ENCODE measurements around the gene RNF187. TPM values are rescaled to one million over a fixed set of nuclear protein-coding genes. Genes with fewer than 3 reads are reported as not detected.
"Not testable (repeated sequence)": the region's sequence is repeated elsewhere in the genome, so short reads cannot be mapped to it uniquely, and the experiment has no call there.

RNF187 gene
- total RNA-seq, 1 donor from 2014 or later = 201 TPM

DNA sequence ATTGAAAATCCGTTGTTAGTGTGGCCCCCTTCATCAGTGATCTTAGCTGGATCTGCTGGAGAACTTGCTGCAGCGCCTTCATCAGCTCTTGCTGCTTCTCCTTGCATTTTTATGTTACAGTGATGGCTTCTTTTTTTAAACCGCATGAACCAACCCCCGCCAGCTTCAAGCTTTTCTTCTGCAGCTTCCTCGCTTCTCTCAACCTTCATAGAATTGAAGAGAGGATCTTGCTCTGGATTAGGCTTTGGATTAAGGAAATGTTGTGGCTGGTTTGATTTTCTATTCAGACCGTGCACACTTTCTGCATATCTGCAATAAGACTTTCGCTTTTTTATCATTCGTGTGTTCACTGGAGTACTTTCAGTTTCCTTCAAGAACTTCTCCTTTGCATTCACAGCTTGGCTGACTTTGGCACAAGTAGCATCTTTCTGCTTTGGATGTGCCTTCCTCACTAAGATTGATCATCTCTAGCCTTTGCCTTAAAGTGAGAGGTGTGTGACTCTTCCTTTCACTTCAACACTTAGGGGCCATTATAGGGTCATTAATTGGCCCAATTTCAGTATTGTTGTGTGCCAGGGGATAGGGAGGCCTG is 13.1 kb downstream of the RNF187 start:
- peaks cover 4% of the 10 kb centered on the region for H3K27me3 Mint-ChIP-seq (ENCODE audit: unreplicated experiment)
- H3K9me3 Mint-ChIP-seq (ENCODE audit: unreplicated experiment) = no peaks in the 10 kb centered on the region
- no peak overlapping the region for H3K27ac Mint-ChIP-seq (ENCODE audit: unreplicated experiment)
- no peaks in the 10 kb centered on the region for H3K4me1 Mint-ChIP-seq (ENCODE audit: low read depth, unreplicated experiment)
- H3K4me3 Mint-ChIP-seq (ENCODE audit: unreplicated experiment) = peak overlapping the region; percentile 18
- no peak for TF ChIP-seq CTCF (IDR thresholded peaks at IDR 0.05; ENCODE audit: partially characterized antibody, unreplicated experiment)
- no peaks in the 10 kb centered on the region for H3K36me3 Mint-ChIP-seq (ENCODE audit: unreplicated experiment)
- DNase-seq = no peak

DNA sequence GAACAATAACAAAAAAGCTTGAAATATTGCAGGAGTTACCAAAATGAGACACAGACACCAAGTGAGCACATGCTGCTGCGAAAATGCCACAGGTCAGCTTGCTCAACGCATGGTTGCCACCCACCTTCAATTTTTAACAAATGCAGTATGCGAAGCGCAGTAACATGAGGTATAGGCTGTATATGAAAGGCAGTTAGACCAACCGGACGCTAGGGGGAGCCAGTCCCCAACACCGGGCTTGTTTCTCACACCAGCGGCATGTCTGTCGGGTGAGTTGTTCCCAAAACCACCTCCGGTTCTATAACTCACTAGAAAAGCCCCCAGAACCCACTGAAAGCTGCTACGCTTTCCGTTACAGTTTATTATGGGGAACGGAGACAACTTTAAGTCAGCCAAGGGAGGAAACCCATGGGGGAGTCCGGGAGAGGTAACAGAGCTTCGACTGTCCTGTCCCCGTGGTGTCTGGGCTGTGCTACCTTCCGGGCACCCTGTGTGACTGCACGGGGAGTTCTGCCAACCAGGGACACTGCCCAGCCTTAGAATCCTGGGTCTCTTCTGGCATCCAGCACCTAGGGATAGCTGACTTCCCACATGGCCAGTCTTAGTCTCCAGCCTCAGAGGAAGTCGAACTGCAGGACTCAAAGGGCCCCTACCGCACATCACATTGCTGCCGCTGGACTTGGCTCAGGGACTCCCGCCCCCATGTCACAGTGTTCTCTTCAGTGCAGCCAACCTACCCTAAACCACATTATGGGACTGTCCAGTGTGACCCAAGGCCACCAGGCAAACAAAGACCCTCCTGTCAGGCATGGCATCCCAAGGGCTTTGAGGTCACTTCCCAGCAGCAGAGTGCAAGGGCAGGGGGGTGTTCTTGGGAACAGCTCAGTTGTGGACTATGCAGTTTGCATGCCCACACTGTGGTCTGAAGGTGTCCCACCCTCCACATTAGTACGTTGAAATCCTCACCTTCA is 14.0 kb downstream of the RNF187 start:
- peak overlapping the region; percentile 23 for H3K27ac Mint-ChIP-seq (ENCODE audit: unreplicated experiment)
- peak; percentile 82 for DNase-seq
- H3K9me3 Mint-ChIP-seq (ENCODE audit: unreplicated experiment) = no peaks in the 10 kb centered on the region
- H3K27me3 Mint-ChIP-seq (ENCODE audit: unreplicated experiment) = peaks cover 4% of the 10 kb centered on the region
- no peaks in the 10 kb centered on the region for H3K36me3 Mint-ChIP-seq (ENCODE audit: unreplicated experiment)
- H3K4me3 Mint-ChIP-seq (ENCODE audit: unreplicated experiment) = no peak overlapping the region
- peak; percentile 93 for TF ChIP-seq CTCF (IDR thresholded peaks at IDR 0.05; ENCODE audit: partially characterized antibody, unreplicated experiment)
- H3K4me1 Mint-ChIP-seq (ENCODE audit: low read depth, unreplicated experiment) = no peaks in the 10 kb centered on the region

DNA sequence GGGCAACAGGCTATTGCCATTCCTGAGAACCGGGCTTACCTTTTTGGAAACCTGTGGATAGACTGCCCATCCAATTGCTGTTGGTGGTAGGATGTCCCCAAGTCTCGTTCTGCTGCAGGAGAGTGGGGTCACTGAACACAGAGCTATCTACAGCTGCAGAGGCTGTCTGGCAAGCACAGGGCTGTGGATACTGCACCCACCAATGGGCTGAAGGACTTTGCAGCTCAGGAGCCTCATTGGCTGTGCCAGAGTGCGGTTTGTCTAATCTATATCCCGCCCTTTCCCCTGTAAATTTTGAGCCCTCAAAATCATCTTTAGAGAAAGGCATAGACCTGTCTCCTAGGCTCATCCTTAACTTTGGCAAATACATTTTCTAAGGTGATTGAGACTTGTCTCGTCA is 15.3 kb downstream of the RNF187 start:
- H3K4me3 Mint-ChIP-seq (ENCODE audit: unreplicated experiment) = no peak overlapping the region
- no peak for TF ChIP-seq CTCF (IDR thresholded peaks at IDR 0.05; ENCODE audit: partially characterized antibody, unreplicated experiment)
- H3K36me3 Mint-ChIP-seq (ENCODE audit: unreplicated experiment) = no peaks in the 10 kb centered on the region
- H3K9me3 Mint-ChIP-seq (ENCODE audit: unreplicated experiment) = no peaks in the 10 kb centered on the region
- H3K4me1 Mint-ChIP-seq (ENCODE audit: low read depth, unreplicated experiment) = no peaks in the 10 kb centered on the region
- peaks cover 2% of the 10 kb centered on the region for H3K27me3 Mint-ChIP-seq (ENCODE audit: unreplicated experiment)
- DNase-seq = no peak
- no peak overlapping the region for H3K27ac Mint-ChIP-seq (ENCODE audit: unreplicated experiment)

GRCh38 chr1:228505944-228506343 is 18.8 kb downstream of the RNF187 start:
- H3K4me3 Mint-ChIP-seq (ENCODE audit: unreplicated experiment); H3K9me3 Mint-ChIP-seq (ENCODE audit: unreplicated experiment); H3K4me1 Mint-ChIP-seq (ENCODE audit: low read depth, unreplicated experiment); H3K36me3 Mint-ChIP-seq (ENCODE audit: unreplicated experiment); DNase-seq; H3K27me3 Mint-ChIP-seq (ENCODE audit: unreplicated experiment); H3K27ac Mint-ChIP-seq (ENCODE audit: unreplicated experiment): not testable (repeated sequence)

GRCh38 chr1:228507961-228508652 is 20.9 kb downstream of the RNF187 start:
- H3K27me3 Mint-ChIP-seq (ENCODE audit: unreplicated experiment) = peaks cover 4% of the 10 kb centered on the region
- no peaks in the 10 kb centered on the region for H3K4me1 Mint-ChIP-seq (ENCODE audit: low read depth, unreplicated experiment)
- no peaks in the 10 kb centered on the region for H3K9me3 Mint-ChIP-seq (ENCODE audit: unreplicated experiment)

More at GRCh38 chr1:228507961-228508652, 20.9 kb downstream of the RNF187 start:
- Mint-ChIP-seq H3K4me3 (ENCODE audit: unreplicated experiment) (no peak overlapping the region), H3K36me3 (ENCODE audit: unreplicated experiment) (peaks cover 4% of the 10 kb centered on the region), H3K27ac (ENCODE audit: unreplicated experiment) (no peak overlapping the region)
- no peak for DNase-seq
- no peak for TF ChIP-seq CTCF (IDR thresholded peaks at IDR 0.05; ENCODE audit: partially characterized antibody, unreplicated experiment)
